HG03469 (cell line): ENCODE measurements around the gene COL6A2.
"Not testable (repeated sequence)": the region's sequence is repeated elsewhere in the genome, so short reads cannot be mapped to it uniquely, and the experiment has no call there.

Source experiments
- ATAC-seq: cut with Tn5 transposase; IDR thresholded peaks from one replicate; pipeline ENCODE4 v1.9.1; 2021; ENCODE audit warnings: mild to moderate bottlenecking, moderate library complexity, moderate number of reproducible peaks; ENCODE audit not compliant: unreplicated experiment

Gene COL6A2

GRCh38 chr21:46137908-46138307 is 40.0 kb downstream of the COL6A2 start:
- ATAC-seq, result no peak

GRCh38 chr21:46138383-46138970 is 40.6 kb downstream of the COL6A2 start:
- no peak for ATAC-seq

GRCh38 chr21:46139686-46140085 is 41.8 kb downstream of the COL6A2 start:
- ATAC-seq, result no peak

- ATAC-seq, result not testable (repeated sequence)
These were observed 42.6 kb downstream of the COL6A2 start for GRCh38 chr21:46140352-46141003.

- no peak for ATAC-seq
These were observed 44.1 kb downstream of the COL6A2 start for GRCh38 chr21:46141767-46142581.

- no peak for ATAC-seq
These were observed 44.9 kb downstream of the COL6A2 start for GRCh38 chr21:46142582-46143473.

GRCh38 chr21:46144464-46145070 is 46.7 kb downstream of the COL6A2 start:
- no peak for ATAC-seq

- ATAC-seq, result no peak
These were observed 47.4 kb downstream of the COL6A2 start for GRCh38 chr21:46145159-46145839.

- no peak for ATAC-seq
These were observed 48.2 kb downstream of the COL6A2 start for GRCh38 chr21:46145840-46146691.

GRCh38 chr21:46146856-46147255 is 48.9 kb downstream of the COL6A2 start:
- no peak for ATAC-seq

- not testable (repeated sequence) for ATAC-seq
These were observed 49.5 kb downstream of the COL6A2 start for GRCh38 chr21:46147429-46147828.

- ATAC-seq, result no peak
These were observed 50.2 kb downstream of the COL6A2 start for GRCh38 chr21:46148106-46148505.

GRCh38 chr21:46149205-46149901 is 51.4 kb downstream of the COL6A2 start:
- no peak for ATAC-seq

- ATAC-seq, result no peak
These were observed 52.2 kb downstream of the COL6A2 start for GRCh38 chr21:46150073-46150472.

- no peak for ATAC-seq
These were observed 52.7 kb downstream of the COL6A2 start for GRCh38 chr21:46150491-46151121.

- ATAC-seq, result no peak
These were observed 53.5 kb downstream of the COL6A2 start for GRCh38 chr21:46151261-46151988.
